HG02678 (cell line): ENCODE measurements around the gene MED13L.
"Not testable (repeated sequence)": the region's sequence is repeated elsewhere in the genome, so short reads cannot be mapped to it uniquely, and the experiment has no call there.

Experiments
- ATAC-seq: cut with Tn5 transposase; IDR thresholded peaks from one replicate; pipeline ENCODE4 v1.9.1; 2021; ENCODE audit warnings: mild to moderate bottlenecking, moderate library complexity; ENCODE audit not compliant: unreplicated experiment

The MED13L gene

DNA sequence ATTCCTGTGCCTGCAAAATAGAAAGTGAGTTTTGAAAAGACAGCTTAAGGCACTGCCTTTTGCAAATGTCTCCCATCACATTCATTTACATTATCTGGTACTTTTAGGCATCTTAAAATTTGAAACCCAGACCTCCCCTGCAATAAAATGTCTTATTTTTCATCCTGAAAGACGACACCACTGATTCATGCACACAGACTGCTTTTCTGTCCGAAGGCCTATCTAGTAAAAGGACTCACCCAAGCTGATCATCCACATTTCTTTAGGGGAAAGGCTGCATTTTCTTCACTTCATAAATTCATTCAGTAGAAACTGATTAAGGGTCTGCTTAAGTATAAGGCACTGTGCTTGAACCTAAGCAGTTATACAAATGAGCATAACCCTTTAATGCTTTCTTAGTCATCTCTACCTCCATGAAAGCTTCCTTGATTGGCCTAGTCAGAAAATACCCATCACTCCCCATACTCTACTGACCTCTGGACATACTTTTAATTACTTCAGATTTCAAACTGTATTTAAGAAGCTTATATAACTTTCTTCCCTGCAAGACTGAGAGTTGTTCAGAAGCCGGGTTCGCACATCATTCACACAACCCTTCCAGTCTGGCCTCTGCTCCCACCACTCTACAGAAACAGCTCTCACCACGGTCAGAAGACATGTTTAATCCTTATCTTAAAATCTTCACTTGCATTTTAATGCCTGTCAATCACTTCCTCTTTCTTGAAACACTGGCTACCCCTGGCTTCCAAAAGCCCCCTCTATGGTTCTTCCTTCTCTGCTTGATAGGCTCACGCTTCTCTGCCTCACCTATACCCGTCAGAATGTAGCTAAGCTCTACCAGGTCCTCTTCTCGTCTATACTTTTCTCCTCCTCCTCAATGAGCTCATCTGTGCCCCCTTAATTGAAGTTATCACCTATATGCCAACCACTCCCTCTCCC lies 288.6 kb downstream of the MED13L start:
- ATAC-seq = no peak

DNA sequence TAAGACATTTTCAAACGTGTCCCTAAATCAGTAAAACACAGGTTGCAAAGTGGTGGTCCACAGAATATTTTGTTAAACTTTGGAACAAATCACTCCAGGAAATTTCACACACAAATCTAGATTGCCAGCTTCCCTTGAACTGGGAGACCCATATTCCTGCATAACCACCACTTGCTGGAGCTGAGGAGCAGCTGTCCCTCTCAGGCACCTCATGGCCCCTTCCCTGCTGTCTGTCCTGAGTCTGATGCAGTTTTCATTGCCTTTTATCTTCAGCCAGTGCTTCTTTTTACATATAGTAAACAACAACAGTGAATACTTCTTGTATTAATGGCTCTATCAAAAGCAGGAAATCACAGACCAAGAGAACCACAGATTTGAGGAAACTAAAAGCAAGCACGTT lies 289.3 kb downstream of the MED13L start:
- no peak for ATAC-seq

DNA sequence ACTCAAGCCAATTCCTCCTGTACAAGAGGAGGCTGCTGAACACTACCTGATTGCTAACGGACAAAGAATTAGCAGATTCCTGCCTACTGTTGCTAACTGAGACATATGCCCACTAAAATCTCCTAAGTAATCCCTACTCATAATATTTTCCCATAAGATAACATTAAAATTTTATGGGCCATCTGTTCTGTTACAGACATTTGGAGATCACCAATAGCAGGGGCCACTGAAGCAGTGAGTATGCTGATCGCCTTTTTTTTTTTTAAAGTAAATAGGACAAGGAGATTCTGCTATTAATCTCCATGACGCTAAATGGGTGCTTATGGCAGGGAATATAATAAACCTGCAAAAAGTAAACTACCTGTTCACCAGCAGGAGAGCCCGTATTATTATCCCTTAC lies 292.9 kb downstream of the MED13L start:
- ATAC-seq = no peak

DNA sequence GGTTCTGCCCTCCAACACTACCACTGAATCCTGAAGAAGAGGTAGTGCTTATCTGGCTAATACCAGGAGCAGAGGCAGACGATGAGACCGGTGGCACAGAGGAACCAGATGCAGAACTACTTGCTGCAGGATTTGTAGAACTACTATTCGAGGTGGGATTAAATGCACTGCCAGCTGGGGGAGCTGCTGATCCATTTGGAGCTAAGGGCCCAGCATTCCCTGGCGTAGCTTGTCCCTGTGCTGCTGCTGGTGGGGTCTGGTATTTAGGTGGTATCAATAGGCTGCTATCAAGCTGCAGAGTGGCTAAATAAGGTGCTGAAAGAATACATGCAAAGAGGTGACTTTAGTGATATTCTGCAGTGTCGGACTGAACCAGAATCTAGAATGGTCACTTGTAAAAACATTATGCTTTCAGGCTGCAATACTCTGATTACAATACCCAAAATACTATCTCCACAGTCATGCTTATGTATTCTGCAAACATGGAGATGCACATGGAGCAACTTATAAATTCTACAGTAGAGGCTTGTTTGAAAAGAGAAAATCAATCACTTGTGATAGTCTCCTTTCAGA lies 294.2 kb downstream of the MED13L start:
- ATAC-seq = no peak

DNA sequence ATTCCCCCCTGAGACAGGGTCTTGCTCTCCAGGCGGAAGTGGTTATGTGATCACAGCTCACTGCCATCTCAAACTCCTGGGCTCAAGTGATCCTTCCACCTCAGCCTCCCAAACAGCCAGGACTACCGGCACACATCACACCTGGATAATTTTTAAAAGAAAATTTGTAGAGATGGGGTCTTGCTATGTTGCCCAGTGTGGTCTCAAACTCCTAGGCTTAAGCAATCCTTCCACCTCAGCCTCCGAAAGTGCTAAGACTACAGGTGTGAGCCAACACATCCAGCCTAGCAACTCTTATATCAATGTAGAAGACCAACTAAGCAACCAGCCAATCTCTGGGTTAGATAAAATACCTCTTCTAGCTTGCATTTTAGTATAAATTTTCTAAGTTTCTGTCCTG lies 297.2 kb downstream of the MED13L start:
- no peak for ATAC-seq

DNA sequence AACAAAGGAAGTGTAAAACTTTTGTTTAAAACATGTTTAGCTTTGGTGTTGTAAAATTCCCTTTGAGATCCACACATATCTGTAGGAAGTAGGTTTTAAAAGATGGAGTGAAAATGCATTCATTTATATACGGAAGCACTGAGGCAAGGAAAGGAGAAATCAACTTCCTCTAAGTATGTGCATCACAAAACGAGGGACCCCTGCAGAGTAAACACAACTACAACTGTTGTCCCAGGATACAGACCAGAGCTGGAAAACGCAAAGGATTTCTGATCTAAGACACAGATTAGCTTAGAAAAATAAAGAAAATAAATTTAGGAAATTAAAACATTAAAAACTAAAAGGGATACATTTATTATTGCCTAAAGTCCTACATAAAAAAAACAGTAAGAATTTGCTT lies 297.6 kb downstream of the MED13L start:
- ATAC-seq = no peak

DNA sequence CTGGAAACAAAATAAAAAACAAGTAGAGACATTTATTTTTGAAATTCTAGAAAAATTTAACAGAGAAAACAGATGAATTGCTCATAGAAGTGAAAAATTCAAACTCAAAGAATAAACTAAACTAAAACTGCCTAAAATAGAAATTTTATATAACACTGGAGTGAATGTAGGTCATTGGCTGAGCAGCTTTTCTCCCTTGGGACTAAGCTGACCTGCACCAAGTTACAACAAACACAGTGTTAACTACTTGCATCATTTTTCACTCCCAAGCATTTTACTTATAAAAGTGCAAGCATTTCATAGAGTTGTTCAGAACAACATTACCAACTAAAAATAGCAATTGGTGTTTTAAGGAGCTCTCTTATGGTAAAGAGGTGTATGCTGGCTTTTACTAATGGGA lies 298.1 kb downstream of the MED13L start:
- ATAC-seq = no peak

DNA sequence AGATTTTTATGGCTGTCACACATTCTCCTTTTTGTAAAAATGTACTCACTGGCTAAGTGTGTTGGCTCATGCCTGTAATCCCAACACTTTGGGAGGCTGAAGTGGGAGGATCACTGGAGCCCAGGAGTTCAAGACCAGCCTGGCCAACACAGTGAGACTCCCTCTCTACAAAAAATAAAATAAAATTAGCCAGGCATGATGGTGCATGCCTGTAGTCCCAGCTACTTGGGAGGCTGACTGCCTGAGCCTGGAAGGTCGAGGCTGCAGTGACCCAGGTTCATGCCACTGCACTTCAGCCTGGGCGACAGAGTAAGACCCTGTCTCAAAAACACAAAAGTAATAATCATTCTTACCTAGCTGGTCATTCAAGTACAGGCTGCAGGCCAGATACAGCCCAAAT lies 300.7 kb downstream of the MED13L start:
- not testable (repeated sequence) for ATAC-seq

DNA sequence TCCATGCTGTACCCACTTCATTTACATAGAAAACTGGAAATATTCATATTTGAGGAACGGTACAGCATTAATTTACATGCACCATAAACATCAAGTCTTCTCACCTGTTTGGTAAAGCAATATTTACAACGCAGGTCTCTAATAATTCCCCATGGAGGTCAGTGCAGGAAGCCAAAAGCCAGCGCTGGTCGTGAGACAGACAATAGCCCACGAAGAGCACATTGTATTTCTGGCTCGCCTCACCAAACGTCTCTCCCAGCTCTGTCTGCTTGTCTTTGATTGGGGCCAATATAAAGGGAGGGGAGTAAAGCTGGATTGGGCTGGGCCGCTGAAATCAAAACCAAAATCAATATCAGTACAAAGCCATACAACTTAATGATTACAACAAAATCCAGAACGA lies 302.1 kb downstream of the MED13L start:
- ATAC-seq = no peak

DNA sequence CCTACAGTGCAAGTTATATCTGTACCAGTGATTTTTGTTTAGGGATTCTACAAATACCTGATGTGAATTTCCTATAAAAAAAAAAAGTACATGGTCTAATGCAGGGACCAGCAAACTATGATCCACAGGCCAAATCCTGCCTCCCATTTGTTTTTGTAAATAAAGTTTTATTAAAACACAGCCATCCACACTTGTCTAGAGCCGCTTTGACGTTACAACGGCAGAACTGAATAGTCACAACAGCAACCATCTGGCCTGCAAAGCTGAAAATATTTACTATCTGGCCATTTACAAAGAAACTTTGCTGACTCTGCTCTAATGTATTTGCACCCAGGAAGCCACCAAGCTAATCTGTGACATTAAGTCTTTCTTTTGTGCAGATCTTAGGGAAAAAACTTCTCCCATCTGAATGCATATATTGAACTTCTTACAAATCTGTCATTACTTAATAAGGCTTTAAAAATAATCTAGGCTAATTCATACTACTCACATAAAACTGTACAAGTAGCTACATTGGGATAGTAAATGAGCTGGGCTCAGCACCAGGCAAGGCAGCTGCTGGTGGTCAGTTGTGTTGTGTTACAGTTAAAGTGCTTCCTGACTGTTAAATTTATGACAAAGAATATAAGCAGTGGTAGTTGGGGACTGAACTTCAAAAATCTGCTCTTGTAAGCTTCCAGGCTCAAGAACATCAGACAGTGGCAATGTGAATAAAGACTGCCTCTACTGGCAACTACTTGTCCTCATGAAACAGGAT lies 303.3 kb downstream of the MED13L start:
- ATAC-seq = no peak

DNA sequence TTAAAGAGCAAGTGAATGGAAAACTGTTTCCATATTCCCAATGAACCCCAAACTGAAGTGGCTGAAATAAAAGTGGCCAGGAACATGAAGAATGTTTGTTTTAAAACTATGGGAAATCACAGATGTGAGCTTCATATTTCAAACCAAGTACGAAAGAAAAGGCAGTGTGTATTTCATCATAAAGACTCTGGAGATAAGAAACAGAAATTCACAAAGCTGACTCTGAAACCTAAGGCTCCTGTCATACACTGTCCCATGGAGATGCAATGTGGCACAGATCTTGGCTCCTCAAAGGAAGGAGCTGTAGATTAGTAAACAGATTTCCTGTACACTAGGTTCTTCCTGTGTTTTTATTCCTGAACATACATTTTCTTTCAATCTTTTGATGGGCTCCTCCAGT lies 304.4 kb downstream of the MED13L start:
- ATAC-seq = no peak

DNA sequence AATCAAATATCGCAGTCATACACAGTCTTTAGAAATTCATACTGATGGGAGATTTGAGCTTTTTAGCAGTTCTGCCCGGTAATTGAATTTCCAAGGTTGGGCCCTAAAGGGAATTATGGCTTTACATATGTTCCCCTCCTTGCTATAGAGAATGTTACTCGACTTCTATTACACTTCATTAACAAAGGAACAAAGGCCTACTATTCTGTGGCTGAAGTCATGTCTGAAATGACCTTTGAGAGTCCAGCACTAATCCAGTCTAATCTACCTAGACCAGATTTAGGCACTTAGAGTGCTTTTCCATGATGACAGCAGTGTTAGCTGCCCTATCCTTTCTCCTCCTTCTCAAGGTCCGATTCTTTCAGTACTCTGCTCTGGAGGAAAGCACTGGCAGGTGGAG lies 305.3 kb downstream of the MED13L start:
- no peak for ATAC-seq

DNA sequence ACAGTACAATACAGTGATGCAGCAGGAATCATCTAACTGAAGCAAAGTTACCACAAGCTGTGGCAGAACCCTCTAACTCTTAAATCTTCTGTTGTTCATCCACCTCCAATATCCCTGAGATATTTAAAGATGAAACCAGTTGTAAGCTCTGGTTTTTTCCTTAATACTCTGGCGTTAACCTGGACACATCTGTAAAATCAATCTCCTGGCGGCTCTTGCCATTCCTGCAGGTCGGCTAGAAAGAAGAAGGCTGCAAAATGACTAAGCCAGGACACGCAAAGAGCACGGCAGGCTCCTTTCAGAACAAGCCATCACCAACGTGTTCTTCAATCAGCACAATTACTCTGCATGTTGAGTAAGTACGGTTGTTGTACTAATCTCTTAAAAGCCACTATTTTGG lies 309.3 kb downstream of the MED13L start:
- ATAC-seq = no peak

DNA sequence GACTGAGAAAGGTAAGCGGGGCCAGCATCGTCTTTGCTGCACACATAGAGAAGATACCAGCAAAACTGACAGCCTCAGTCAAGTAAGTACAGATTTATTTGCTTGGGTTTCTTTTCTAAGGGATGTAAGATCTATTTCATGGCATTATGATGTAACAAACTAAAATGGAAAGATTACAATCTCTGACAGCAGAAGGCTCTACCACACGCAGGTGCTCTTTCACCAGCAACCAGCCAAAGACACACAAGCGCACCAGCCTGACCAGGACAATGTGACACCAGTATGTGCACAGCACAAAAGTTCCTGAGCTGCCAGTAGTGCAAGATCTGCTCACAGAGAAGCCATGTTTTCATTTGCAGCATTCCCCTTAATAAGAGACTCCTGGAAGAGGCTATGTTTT lies 311.1 kb downstream of the MED13L start:
- no peak for ATAC-seq

DNA sequence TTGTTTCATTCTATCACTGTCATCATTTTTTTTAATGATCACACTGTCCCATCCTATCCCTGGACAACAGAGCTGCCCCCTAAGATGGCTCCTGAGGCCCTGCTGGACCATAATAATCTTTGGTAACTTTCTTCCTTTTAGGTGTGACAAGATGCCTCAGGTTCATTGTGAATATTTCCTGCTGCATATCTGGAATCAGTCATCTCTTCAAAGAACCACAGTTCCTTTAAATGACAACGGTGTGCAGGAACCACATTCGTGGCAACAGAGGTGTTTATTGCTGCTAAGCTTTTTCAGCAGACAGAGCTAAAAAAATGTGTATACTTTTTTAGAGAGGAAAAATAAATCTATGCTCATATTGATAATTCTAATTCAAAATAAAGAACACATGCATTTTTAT lies 312.9 kb downstream of the MED13L start:
- ATAC-seq = no peak

DNA sequence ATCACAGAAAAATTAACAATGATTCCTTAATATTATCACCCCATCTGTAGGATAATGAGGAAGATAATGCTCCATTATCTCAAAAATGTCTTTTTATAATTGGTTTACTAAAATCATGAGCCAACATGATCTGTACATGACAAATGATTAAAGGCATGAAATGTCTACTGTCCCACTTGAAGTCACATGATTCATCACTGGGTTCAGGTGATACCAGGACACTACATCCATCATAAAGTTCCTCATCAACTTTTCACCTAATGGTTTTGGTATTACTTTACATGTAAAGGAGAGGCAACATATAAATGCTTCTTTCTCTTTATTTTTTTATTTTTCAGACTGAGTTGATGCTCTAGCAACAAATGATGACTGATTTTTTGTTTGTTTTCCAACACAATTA lies 313.3 kb downstream of the MED13L start:
- ATAC-seq = no peak

DNA sequence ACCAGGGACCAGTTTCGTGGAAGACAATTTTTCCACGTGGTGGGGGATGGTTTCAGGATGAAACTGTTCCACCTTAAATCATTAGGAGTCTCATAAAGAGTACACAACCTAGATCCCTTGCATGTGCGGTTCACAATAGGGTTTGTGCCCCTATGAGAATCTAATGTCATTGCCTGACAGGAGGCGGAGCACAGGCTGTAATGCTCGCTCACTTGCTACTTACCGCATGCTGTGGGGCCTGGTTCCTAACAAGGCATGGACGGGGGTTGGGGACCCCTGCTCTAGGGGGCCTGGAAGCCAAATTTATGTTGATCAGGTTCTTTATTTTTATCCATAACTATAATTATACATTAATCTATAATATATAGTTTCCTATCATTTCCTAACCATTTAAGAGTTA lies 315.3 kb downstream of the MED13L start:
- no peak for ATAC-seq

DNA sequence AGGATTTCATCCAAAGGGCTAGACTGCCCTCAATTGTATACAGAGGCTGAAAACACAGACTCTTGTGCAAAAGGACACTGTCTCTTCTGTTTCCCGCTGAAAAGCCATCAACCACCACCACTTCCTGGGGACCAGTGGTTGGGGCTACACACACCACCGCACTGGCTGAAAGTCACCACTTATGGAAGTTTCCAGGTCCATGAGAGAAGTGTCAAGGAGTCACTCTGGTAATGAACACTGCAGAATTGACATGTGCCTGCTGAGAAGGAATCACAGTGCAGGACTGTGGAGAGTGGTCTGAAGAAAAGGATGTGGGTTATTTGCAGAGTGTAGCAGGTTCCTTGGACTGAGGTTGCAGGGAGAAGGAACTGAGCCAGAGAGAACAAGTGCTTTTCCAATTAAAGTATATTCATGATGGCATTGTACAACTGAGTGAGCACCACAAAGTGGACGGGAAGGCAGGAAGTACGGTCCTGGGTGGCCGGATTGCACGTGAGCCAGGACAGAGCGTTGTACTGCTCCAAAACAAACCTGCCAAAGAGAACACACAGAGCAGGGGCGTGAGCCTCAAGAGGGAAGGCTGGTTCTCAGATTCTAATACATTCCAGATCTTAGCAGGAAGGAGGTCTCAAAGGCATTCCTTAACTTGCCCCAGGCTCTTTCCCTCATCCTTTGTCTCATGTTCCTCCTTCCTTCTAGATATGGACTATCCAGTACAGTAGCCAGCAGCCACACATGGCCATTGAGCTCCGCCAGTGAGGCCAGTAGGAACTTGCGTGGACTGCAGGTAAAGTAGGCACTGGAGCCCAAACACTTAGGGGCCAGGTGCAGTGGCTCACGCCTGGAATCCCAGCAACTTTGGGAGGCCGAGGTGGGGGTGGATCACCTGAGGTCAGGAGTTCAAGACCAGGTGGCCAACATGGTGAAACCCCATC lies 316.4 kb downstream of the MED13L start:
- no peak for ATAC-seq

DNA sequence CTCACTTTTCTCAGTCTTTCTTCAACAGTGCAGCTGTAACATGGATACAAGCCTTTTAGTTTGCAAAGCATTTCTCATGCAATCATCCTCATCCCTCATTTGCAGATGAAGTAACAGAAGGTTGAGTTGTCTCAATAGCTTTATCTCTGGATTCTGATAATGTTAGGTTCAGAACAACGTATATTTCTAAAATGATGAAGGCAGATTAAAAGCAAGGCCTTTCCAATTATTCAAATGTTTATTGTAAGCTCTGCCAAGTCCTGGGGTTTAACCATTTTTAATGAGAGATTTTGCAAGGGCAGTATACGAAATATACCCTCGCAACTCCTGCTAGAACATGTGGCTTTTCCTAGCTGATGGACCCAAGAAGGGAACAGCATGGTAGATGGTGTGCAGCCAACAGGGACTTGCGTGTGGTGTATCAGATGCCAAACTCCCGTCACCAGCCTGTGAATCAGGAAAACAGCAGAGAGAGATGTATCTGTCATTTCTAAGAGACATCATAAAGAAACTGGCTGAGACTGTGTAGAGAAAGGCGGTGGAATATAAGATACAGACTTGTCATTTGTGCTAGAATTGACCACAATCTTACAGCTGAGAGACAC lies 319.7 kb downstream of the MED13L start:
- ATAC-seq = no peak

DNA sequence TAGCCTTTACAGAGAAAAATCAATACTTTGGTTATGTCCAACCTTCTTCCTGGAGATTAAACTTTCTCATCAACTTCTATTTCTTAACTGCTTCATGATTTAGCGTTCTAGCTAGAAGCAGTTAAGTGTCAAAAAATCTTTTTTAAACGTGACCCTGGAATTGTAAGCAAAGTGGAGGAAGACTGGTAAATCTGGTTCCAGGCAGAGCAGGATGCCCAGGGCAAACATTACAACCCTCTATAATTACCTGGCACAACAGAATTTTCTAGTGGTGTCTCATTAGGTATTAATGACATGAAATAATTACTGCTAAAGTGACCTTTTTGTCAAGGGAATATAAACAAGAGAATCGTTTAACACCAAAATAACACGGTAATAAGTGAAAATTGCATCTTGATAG lies 320.8 kb downstream of the MED13L start:
- no peak for ATAC-seq
